Inflammatory macrophage treated with lipopolysaccharide for 1 hour (primary cell): Measurements from ENCODE around the gene NPEPL1.
"Not testable (repeated sequence)": the region's sequence is repeated elsewhere in the genome, so short reads cannot be mapped to it uniquely, and the experiment has no call there.

Source experiments
- DNase-seq, 2 donors: peaks; one replicate each; pipeline ENCODE4 v3.0.0-alpha.2; 2020 to 2022

NPEPL1 gene

GRCh38 chr20:58692579-58693225 is at the start of gene NPEPL1:
NPEPL1 (plus strand) TSS chr20:58692800; CDS start chr20:58692901, 101 bp downstream.
- peak; percentile 66 to 80 for DNase-seq

- DNase-seq: not testable (repeated sequence)
These were observed 49.7 kb upstream of the NPEPL1 start for GRCh38 chr20:58642896-58643295.

GRCh38 chr20:58645412-58645968 is 47.1 kb upstream of the NPEPL1 start:
- DNase-seq: no peak

GRCh38 chr20:58646257-58646656 is 46.3 kb upstream of the NPEPL1 start:
- DNase-seq: no peak

GRCh38 chr20:58646703-58647102 is 45.9 kb upstream of the NPEPL1 start:
- no peak for DNase-seq

GRCh38 chr20:58647162-58647795 is 45.3 kb upstream of the NPEPL1 start:
- DNase-seq: peak in 1 of 2 donors; percentile 19

GRCh38 chr20:58647796-58648501 is 44.7 kb upstream of the NPEPL1 start:
- no peak for DNase-seq

- not testable (repeated sequence) for DNase-seq
These were observed 44.1 kb upstream of the NPEPL1 start for GRCh38 chr20:58648502-58648825.

- DNase-seq: no peak
These were observed 43.1 kb upstream of the NPEPL1 start for GRCh38 chr20:58649288-58650180.

GRCh38 chr20:58650181-58650775 is 42.3 kb upstream of the NPEPL1 start:
- no peak for DNase-seq

- DNase-seq: peak; percentile 88 to 96
These were observed 41.6 kb upstream of the NPEPL1 start, which contains the start of gene STX16 for GRCh38 chr20:58650776-58651558. STX16 (plus strand) TSS chr20:58651283; CDS start chr20:58652007, 724 bp downstream.

- DNase-seq: no peak
These were observed 41.0 kb upstream of the NPEPL1 start for GRCh38 chr20:58651559-58651945.

- DNase-seq: peak; percentile 81 to 83
These were observed 40.5 kb upstream of the NPEPL1 start for GRCh38 chr20:58651946-58652605.

GRCh38 chr20:58652606-58653294 is 39.9 kb upstream of the NPEPL1 start:
- no peak for DNase-seq

GRCh38 chr20:58654337-58654736 is 38.3 kb upstream of the NPEPL1 start:
- no peak for DNase-seq

- no peak for DNase-seq
These were observed 37.1 kb upstream of the NPEPL1 start for GRCh38 chr20:58655328-58656107.

GRCh38 chr20:58656831-58657230 is 35.8 kb upstream of the NPEPL1 start:
- DNase-seq: no peak

- DNase-seq: no peak
These were observed 35.3 kb upstream of the NPEPL1 start for GRCh38 chr20:58657262-58657661.

GRCh38 chr20:58657986-58658385 is 34.6 kb upstream of the NPEPL1 start:
- DNase-seq: no peak
